ENCODE results near the gene CACNB2. TPM values are rescaled to one million over a fixed set of nuclear protein-coding genes. Genes with fewer than 3 reads are reported as not detected.

CACNB2 gene
- total and polyA plus RNA-seq, 5 donors = 13.1 to 51.1 (median 41.0) TPM

- no peaks in the 10 kb centered on the region for H3K4me1 ChIP-seq (ENCODE audit: control insufficient read depth, insufficient read depth, low read length)
- no peak for DNase-seq
- intact Hi-C loops (cut with DNase I) = no loop called here
- no peak for ATAC-seq
- 63% methylated on average over 3 of the region's 3 CpGs for WGBS
- H3K27me3 ChIP-seq (ENCODE audit: control insufficient read depth, insufficient read depth) = no peaks in the 10 kb centered on the region
- no peak overlapping the region for H3K27ac ChIP-seq (ENCODE audit: low read length)
- H3K4me3 ChIP-seq (ENCODE audit: low read length) = no peak overlapping the region
- H3K9me3 ChIP-seq (ENCODE audit: control insufficient read depth, low read length) = no peaks in the 10 kb centered on the region
Observed at GRCh38 chr10:18368273-18368672, 228.0 kb downstream of the CACNB2 start.

GRCh38 chr10:18368682-18369081 lies 228.5 kb downstream of the CACNB2 start:
- no peak for ATAC-seq
- no peak overlapping the region for H3K4me3 ChIP-seq (ENCODE audit: low read length)
- no peaks in the 10 kb centered on the region for H3K4me1 ChIP-seq (ENCODE audit: control insufficient read depth, insufficient read depth, low read length)
- no peak for DNase-seq
- intact Hi-C loops (cut with DNase I) = no loop called here
- no peak overlapping the region for H3K27ac ChIP-seq (ENCODE audit: low read length)
- H3K9me3 ChIP-seq (ENCODE audit: control insufficient read depth, low read length) = no peaks in the 10 kb centered on the region
- no peaks in the 10 kb centered on the region for H3K27me3 ChIP-seq (ENCODE audit: control insufficient read depth, insufficient read depth)
- 24% methylated on average over 1 of the region's 1 CpG for WGBS

GRCh38 chr10:18369859-18370473 lies 229.7 kb downstream of the CACNB2 start:
- no peak for DNase-seq
- H3K27ac ChIP-seq (ENCODE audit: low read length) = no peak overlapping the region
- intact Hi-C loops (cut with DNase I) = no loop called here
- no peak overlapping the region for H3K4me3 ChIP-seq (ENCODE audit: low read length)
- no peaks in the 10 kb centered on the region for H3K4me1 ChIP-seq (ENCODE audit: control insufficient read depth, insufficient read depth, low read length)
- 97% methylated on average over 4 of the region's 4 CpGs for WGBS
- no peak for ATAC-seq
- no peaks in the 10 kb centered on the region for H3K9me3 ChIP-seq (ENCODE audit: control insufficient read depth, low read length)
- no peaks in the 10 kb centered on the region for H3K27me3 ChIP-seq (ENCODE audit: control insufficient read depth, insufficient read depth)

- Histone ChIP-seq H3K27ac (ENCODE audit: low read length) (no peak overlapping the region), H3K4me1 (ENCODE audit: control insufficient read depth, insufficient read depth, low read length) (no peaks in the 10 kb centered on the region), H3K9me3 (ENCODE audit: control insufficient read depth, low read length) (no peaks in the 10 kb centered on the region), H3K27me3 (ENCODE audit: control insufficient read depth, insufficient read depth) (no peaks in the 10 kb centered on the region), H3K4me3 (ENCODE audit: low read length) (no peak overlapping the region)
- intact Hi-C loops (cut with DNase I) = no loop called here
- 61% methylated on average over 5 of the region's 5 CpGs for WGBS
- DNase-seq = no peak
- ATAC-seq = no peak
Observed at GRCh38 chr10:18376650-18377049, 236.4 kb downstream of the CACNB2 start.

- 43% methylated on average over 2 of the region's 2 CpGs for WGBS
- H3K27ac ChIP-seq (ENCODE audit: low read length) = no peak overlapping the region
- no peak overlapping the region for H3K4me3 ChIP-seq (ENCODE audit: low read length)
- ATAC-seq = peak in 1 of 2 donors; percentile 57
- H3K4me1 ChIP-seq (ENCODE audit: control insufficient read depth, insufficient read depth, low read length) = no peaks in the 10 kb centered on the region
- intact Hi-C loops (cut with DNase I) = no loop called here
- no peaks in the 10 kb centered on the region for H3K27me3 ChIP-seq (ENCODE audit: control insufficient read depth, insufficient read depth)
- H3K9me3 ChIP-seq (ENCODE audit: control insufficient read depth, low read length) = no peaks in the 10 kb centered on the region
- DNase-seq = no peak
Observed at GRCh38 chr10:18377898-18378297, 237.7 kb downstream of the CACNB2 start.

- Histone ChIP-seq H3K4me1 (ENCODE audit: control insufficient read depth, insufficient read depth, low read length) (no peaks in the 10 kb centered on the region), H3K27me3 (ENCODE audit: control insufficient read depth, insufficient read depth) (no peaks in the 10 kb centered on the region), H3K27ac (ENCODE audit: low read length) (no peak overlapping the region), H3K9me3 (ENCODE audit: control insufficient read depth, low read length) (no peaks in the 10 kb centered on the region), H3K4me3 (ENCODE audit: low read length) (no peak overlapping the region)
- ATAC-seq (peak; percentile 50 to 63), DNase-seq (peak in 1 of 3 donors; percentile 51)
- intact Hi-C loops (cut with DNase I) = no loop called here
- 66% methylated on average over 2 of the region's 2 CpGs for WGBS
Observed at GRCh38 chr10:18378766-18379165, 238.5 kb downstream of the CACNB2 start.

- H3K27ac ChIP-seq (ENCODE audit: low read length) = no peak overlapping the region
- no peaks in the 10 kb centered on the region for H3K27me3 ChIP-seq (ENCODE audit: control insufficient read depth, insufficient read depth)
- DNase-seq = no peak
- no peak overlapping the region for H3K4me3 ChIP-seq (ENCODE audit: low read length)
- no peaks in the 10 kb centered on the region for H3K4me1 ChIP-seq (ENCODE audit: control insufficient read depth, insufficient read depth, low read length)
- intact Hi-C loops (cut with DNase I) = no loop called here
- no peak for ATAC-seq
- 91% methylated on average over 5 of the region's 5 CpGs for WGBS
- H3K9me3 ChIP-seq (ENCODE audit: control insufficient read depth, low read length) = no peaks in the 10 kb centered on the region
Observed at GRCh38 chr10:18381679-18382078, 241.5 kb downstream of the CACNB2 start.

- 46% methylated on average over 5 of the region's 5 CpGs for WGBS
- intact Hi-C loops (cut with DNase I) = no loop called here
- no peaks in the 10 kb centered on the region for H3K9me3 ChIP-seq (ENCODE audit: control insufficient read depth, low read length)
- H3K4me1 ChIP-seq (ENCODE audit: control insufficient read depth, insufficient read depth, low read length) = no peaks in the 10 kb centered on the region
- no peak overlapping the region for H3K27ac ChIP-seq (ENCODE audit: low read length)
- DNase-seq (no peak), ATAC-seq (no peak)
- no peak overlapping the region for H3K4me3 ChIP-seq (ENCODE audit: low read length)
- no peaks in the 10 kb centered on the region for H3K27me3 ChIP-seq (ENCODE audit: control insufficient read depth, insufficient read depth)
Observed at GRCh38 chr10:18397906-18398305, 257.7 kb downstream of the CACNB2 start.

GRCh38 chr10:18399158-18399557 lies 258.9 kb downstream of the CACNB2 start:
- no peak overlapping the region for H3K27ac ChIP-seq (ENCODE audit: low read length)
- no peak for ATAC-seq
- no peaks in the 10 kb centered on the region for H3K9me3 ChIP-seq (ENCODE audit: control insufficient read depth, low read length)
- WGBS = 89% methylated on average over 3 of the region's 3 CpGs
- H3K27me3 ChIP-seq (ENCODE audit: control insufficient read depth, insufficient read depth) = no peaks in the 10 kb centered on the region
- intact Hi-C loops (cut with DNase I) = no loop called here
- H3K4me1 ChIP-seq (ENCODE audit: control insufficient read depth, insufficient read depth, low read length) = no peaks in the 10 kb centered on the region
- no peak for DNase-seq
- no peak overlapping the region for H3K4me3 ChIP-seq (ENCODE audit: low read length)

- H3K9me3 ChIP-seq (ENCODE audit: control insufficient read depth, low read length) = no peaks in the 10 kb centered on the region
- 17% methylated on average over 17 of the region's 17 CpGs for WGBS
- no peak overlapping the region for H3K27ac ChIP-seq (ENCODE audit: low read length)
- no peak for ATAC-seq
- H3K4me1 ChIP-seq (ENCODE audit: control insufficient read depth, insufficient read depth, low read length) = no peaks in the 10 kb centered on the region
- intact Hi-C loops (cut with DNase I) = no loop called here
- H3K27me3 ChIP-seq (ENCODE audit: control insufficient read depth, insufficient read depth) = no peaks in the 10 kb centered on the region
- DNase-seq = no peak
- no peak overlapping the region for H3K4me3 ChIP-seq (ENCODE audit: low read length)
Observed at GRCh38 chr10:18400201-18400905, 260.1 kb downstream of the CACNB2 start.

GRCh38 chr10:18400906-18401245 lies 260.7 kb downstream of the CACNB2 start:
- no peak overlapping the region for H3K27ac ChIP-seq (ENCODE audit: low read length)

More at GRCh38 chr10:18400906-18401245, 260.7 kb downstream of the CACNB2 start:
- ATAC-seq = peak; percentile 25 to 29
- no peak overlapping the region for H3K4me3 ChIP-seq (ENCODE audit: low read length)
- H3K9me3 ChIP-seq (ENCODE audit: control insufficient read depth, low read length) = no peaks in the 10 kb centered on the region
- H3K27me3 ChIP-seq (ENCODE audit: control insufficient read depth, insufficient read depth) = no peaks in the 10 kb centered on the region
- intact Hi-C loops (cut with DNase I) = no loop called here
- no peaks in the 10 kb centered on the region for H3K4me1 ChIP-seq (ENCODE audit: control insufficient read depth, insufficient read depth, low read length)
- 17% methylated on average over 11 of the region's 11 CpGs for WGBS
- no peak for DNase-seq
